GM12878 (cell line): ENCODE data around the gene CNTNAP2. TPM values are rescaled to one million over a fixed set of nuclear protein-coding genes. Genes with fewer than 3 reads are reported as not detected.
"Not testable (repeated sequence)": the region's sequence is repeated elsewhere in the genome, so short reads cannot be mapped to it uniquely, and the experiment has no call there.

Experiments used
- ATAC-seq: fragments of 200-7000 bp; cut with Tn5 transposase; 3 replicates; pipeline ENCODE4 v1.9.1; 2020; ENCODE audit warnings: mild to moderate bottlenecking, moderate library complexity
- BruUV-seq: library from RNA; stranded (reverse); fragments of 400-500 nt; replicated peaks from 2 replicates; lab custom pipeline; 2021; lab: Mats Ljungman, UMichigan
- CTCF ChIA-PET: fragments of 300-600 bp; sonication (Branson Sonifier 250); formaldehyde crosslinking; extraction: SDS; loops from one replicate; lab custom pipeline; 2021; ENCODE audit warnings: inconsistent platforms; lab: Yijun Ruan, JAX
- POLR2A ChIA-PET: fragments of 350-600 bp; formaldehyde crosslinking; extraction: SDS; loops from one replicate; lab custom pipeline; 2021; ENCODE audit warnings: inconsistent platforms; lab: Charles Lee
- RAD21 ChIA-PET: fragments of 300-600 bp; sonication (Branson Sonifier 250); formaldehyde crosslinking; loops from one replicate; lab custom pipeline; 2023; ENCODE audit warnings: antibody characterized with exemption; ENCODE audit not compliant: unreplicated experiment; lab: Charles Lee
- SMC1A ChIA-PET: fragments of 300-600 bp; sonication (Branson Sonifier 250); formaldehyde crosslinking; loops from one replicate; lab custom pipeline; 2023; ENCODE audit not compliant: unreplicated experiment, uncharacterized antibody; lab: Charles Lee
- DNase-seq: peaks from one replicate; pipeline ENCODE4 v3.0.0-alpha.2; 2011; ENCODE audit warnings: low read depth, low spot score
- FAIRE-seq: peaks from 3 replicates; lab custom pipeline; 2011; peaks lifted over from hg19 to GRCh38; lab: Jason Lieb, UNC
- H2AFZ ChIP-seq: 2 replicates; pipeline ENCODE4 v1.6.0; 2011; ENCODE audit warnings: low read depth, low read length, control low read depth; ENCODE audit not compliant: control insufficient read depth
- H3K27ac ChIP-seq: 2 replicates; pipeline ENCODE4 v1.5.1; 2011; ENCODE audit warnings: control low read depth; ENCODE audit not compliant: control insufficient read depth, insufficient read depth
- H3K27me3 ChIP-seq, 2 experiments: replicated peaks in 1 of 2; 2 replicates each; pipeline versions ENCODE4 v1.6.0 to v1.6.1; 2011; ENCODE audit warnings: low read length in 1 of 2; ENCODE audit not compliant: control insufficient read depth in 2 of 2, insufficient read depth in 2 of 2
- H3K36me3 ChIP-seq, 2 experiments: 2 replicates each; pipeline ENCODE4 v1.5.1; 2011; ENCODE audit warnings: low read length in 1 of 2; ENCODE audit not compliant: control insufficient read depth in 2 of 2, insufficient read depth in 2 of 2
- H3K4me1 ChIP-seq: 2 replicates; pipeline ENCODE4 v1.6.1; 2011; ENCODE audit warnings: mild to moderate bottlenecking, low read length, moderate library complexity, mixed read lengths; ENCODE audit not compliant: control insufficient read depth, insufficient read depth
- H3K4me2 ChIP-seq: 2 replicates; pipeline ENCODE4 v1.6.0; 2011; ENCODE audit warnings: control low read depth; ENCODE audit not compliant: control insufficient read depth, insufficient read depth
- H3K4me3 ChIP-seq: fragments of 200-600 bp; sonication (generic); 2 replicates; pipeline ENCODE4 v1.5.1; 2016
- H3K79me2 ChIP-seq: 2 replicates; pipeline ENCODE4 v1.6.0; 2011; ENCODE audit warnings: low read length; ENCODE audit not compliant: control insufficient read depth, insufficient read depth
- H3K9ac ChIP-seq: 2 replicates; pipeline ENCODE4 v1.8.0; 2011; ENCODE audit warnings: low read length, control low read depth, mixed read lengths; ENCODE audit not compliant: control insufficient read depth, insufficient read depth
- H3K9me3 ChIP-seq: replicated peaks from 3 replicates; pipeline ENCODE4 v1.5.1; 2011; ENCODE audit warnings: mild to moderate bottlenecking, low read length; ENCODE audit not compliant: control insufficient read depth, insufficient read depth
- H4K20me1 ChIP-seq: 2 replicates; pipeline ENCODE4 v1.6.0; 2011; ENCODE audit not compliant: control insufficient read depth, insufficient read depth
- ATF7 ChIP-seq: fragments of 450-650 bp; IDR thresholded peaks from 2 replicates; pipeline ENCODE4 v1.6.1; 2016; ENCODE audit warnings: low read depth, mild to moderate bottlenecking
- CHD4 ChIP-seq: fragments of 200-600 bp; sonication (generic); IDR thresholded peaks from 2 replicates; pipeline ENCODE4 v1.6.1; 2016; ENCODE audit warnings: mild to moderate bottlenecking
- HSF1 ChIP-seq: fragments of 150-350 bp; IDR thresholded peaks from 2 replicates; pipeline ENCODE4 v1.6.1; 2014; ENCODE audit warnings: mild to moderate bottlenecking, low read depth, low read length
- IRF4 ChIP-seq: IDR thresholded peaks from 2 replicates; pipeline ENCODE4 v1.6.1; 2011; ENCODE audit warnings: low read depth, low read length
- MEF2A ChIP-seq: IDR thresholded peaks from 2 replicates; pipeline ENCODE4 v1.6.1; 2011; ENCODE audit warnings: low read depth, mild to moderate bottlenecking, low read length, moderate library complexity; ENCODE audit not compliant: insufficient read depth
- POLR2AphosphoS2 ChIP-seq: IDR thresholded peaks from 2 replicates; pipeline ENCODE4 v1.6.1; 2011; ENCODE audit warnings: low read depth, mild to moderate bottlenecking, low read length, improper control_type of control experiment, moderate library complexity
- TARDBP ChIP-seq: IDR thresholded peaks from 2 replicates; pipeline ENCODE4 v1.6.1; 2016; ENCODE audit warnings: borderline replicate concordance
- TCF3 ChIP-seq: IDR thresholded peaks from 2 replicates; pipeline ENCODE4 v1.6.1; 2012; ENCODE audit warnings: low read depth, mild to moderate bottlenecking, low read length, borderline replicate concordance; ENCODE audit not compliant: insufficient read depth
- YY1 ChIP-seq: IDR thresholded peaks from 2 replicates; pipeline ENCODE4 v1.6.1; 2011; ENCODE audit warnings: low read depth, mild to moderate bottlenecking, low read length
- ZNF384 ChIP-seq: IDR thresholded peaks from 2 replicates; pipeline ENCODE4 v1.6.1; 2012; ENCODE audit warnings: low read depth, mild to moderate bottlenecking, low read length, improper control_type of control experiment, borderline replicate concordance
- ZNF592 ChIP-seq: fragments of 450-650 bp; IDR thresholded peaks from 2 replicates; pipeline ENCODE4 v1.6.1; 2017; ENCODE audit warnings: mild to moderate bottlenecking, moderate library complexity
- ZZZ3 ChIP-seq: IDR thresholded peaks from 2 replicates; pipeline ENCODE4 v1.6.1; 2011; ENCODE audit warnings: low read depth; ENCODE audit not compliant: control insufficient read depth, insufficient read length
- WGBS: methylation state at CpG from one replicate; pipeline ENCODE4 v1.1.6; 2016; ENCODE audit warnings: low lambda C conversion rate; ENCODE audit not compliant: insufficient replicate concordance, insufficient coverage; ENCODE audit errors: missing lambda C conversion rate; 5-methylcytosine and 5-hydroxymethylcytosine counted together
- in situ Hi-C: fragments of 300-500 bp; cut with MboI; formaldehyde crosslinking; loops from 9 replicates; pipeline ENCODE4 v1.14.3; 2018; ENCODE audit warnings: mixed read lengths
- intact Hi-C: fragments of 100-400 bp; cut with micrococcal nuclease; formaldehyde crosslinking; loops from one replicate; pipeline ENCODE4 v1.14.2; 2022; ENCODE audit not compliant: unreplicated experiment
- polyA plus RNA-seq, 11 experiments: library from polyadenylated mRNA; depleted of rRNA in 4 of 11; unstranded in 6 of 11; stranded (reverse) in 5 of 11; fragments of >200 nt; fragmentation: Nextera tagmentation in 4 of 11; fragmentation: Illumina TruSeq in 1 of 11; extraction: Ambion mirVana in 4 of 11; extraction: Trizol in 1 of 11; gene quantifications; 1 replicate in 1 of 11; 2 replicates in 10 of 11; pipeline versions ENCODE4 v1.2.1 to v1.2.3, GENCODE V29; 2011 to 2016; ENCODE audit warnings: inconsistent platforms in 2 of 11, missing spikeins in 2 of 11, low read depth in 1 of 11
- total RNA-seq, 4 experiments: library from RNA; depleted of rRNA in 3 of 4; stranded (reverse); fragments of >200 nt in 3 of 4; fragmentation: Illumina TruSeq in 1 of 4; extraction: Trizol in 1 of 4; gene quantifications; 2 replicates each; pipeline versions ENCODE4 v1.2.1 to v1.2.3, GENCODE V29; 2013 to 2021

CNTNAP2 gene
- total and polyA plus RNA-seq, 10 of the 15 experiments (the other 5 are each of a cell fraction or from before 2014, with no cell fraction given): 0.03 to 0.08 (median 0.03) TPM; not detected in 7

GRCh38 chr7:147595042-147595441 is 1478.4 kb downstream of the CNTNAP2 start:
- Histone ChIP-seq H3K27me3 (no peaks in the 10 kb centered on the region), H3K4me2 (no peak overlapping the region), H3K79me2 (no peaks in the 10 kb centered on the region), H2AFZ (no peak overlapping the region), H3K4me1 (no peaks in the 10 kb centered on the region), H3K9me3 (no peaks in the 10 kb centered on the region), H3K36me3 (no peaks in the 10 kb centered on the region), H3K27ac (no peak overlapping the region), H3K9ac (no peak overlapping the region), H4K20me1 (no peaks in the 10 kb centered on the region), H3K4me3 (no peak overlapping the region)
- FAIRE-seq (no peak), ATAC-seq (no peak), DNase-seq (no peak)
- BruUV-seq: no TSS peak
- RAD21 ChIA-PET: no interaction called here
- SMC1A ChIA-PET: interaction anchor here (0.7 kb wide), 1 partner anchor 17 kb away, joined by 3 read pairs; no protein-coding TSS in a partner anchor
- intact Hi-C loops: no loop called here
- in situ Hi-C loops: no loop called here
- POLR2A ChIA-PET: no interaction called here
- 0% methylated on average over 1 of the region's 1 CpG for WGBS
- no peak for TF ChIP-seq CHD4
- TF ChIP-seq ZZZ3: no peak
- TF ChIP-seq IRF4: no peak
- no peak for TF ChIP-seq ZNF592
- TF ChIP-seq TARDBP: no peak
- no peak for TF ChIP-seq HSF1
- no peak for TF ChIP-seq ATF7
- no peak for TF ChIP-seq ZNF384
- no peak for TF ChIP-seq POLR2AphosphoS2
- TF ChIP-seq YY1: no peak
- TF ChIP-seq TCF3: no peak
- no peak for TF ChIP-seq MEF2A
- CTCF ChIA-PET: no interaction called here

GRCh38 chr7:147598687-147599086 is 1482.1 kb downstream of the CNTNAP2 start:
- DNase-seq, BruUV-seq, intact Hi-C loops, H3K4me3 ChIP-seq, RAD21 ChIA-PET, H4K20me1 ChIP-seq, SMC1A ChIA-PET, H3K4me2 ChIP-seq, H3K9me3 ChIP-seq, H3K27ac ChIP-seq, CTCF ChIA-PET, H3K4me1 ChIP-seq, in situ Hi-C loops, H3K9ac ChIP-seq, H2AFZ ChIP-seq, H3K27me3 ChIP-seq, ATAC-seq, FAIRE-seq, POLR2A ChIA-PET, H3K36me3 ChIP-seq, H3K79me2 ChIP-seq: not testable (repeated sequence)
- 3% methylated on average over 2 of the region's 2 CpGs for WGBS
